GM12873 (cell line): ENCODE results near the gene TRPM1.

Source experiments
- TF ChIP-seq, protein P1 (sequence below): IDR thresholded peaks from 2 replicates; pipeline ENCODE4 v1.5.1; 2012; ENCODE audit warnings: low read depth, mild to moderate bottlenecking, moderate library complexity, low read length, control low read depth; ENCODE audit not compliant: insufficient read depth; ENCODE audit errors: missing control alignments

TRPM1 gene

GRCh38 chr15:31016446-31016915, 85.0 kb downstream of the TRPM1 start:
- TF ChIP-seq, protein P1, sequence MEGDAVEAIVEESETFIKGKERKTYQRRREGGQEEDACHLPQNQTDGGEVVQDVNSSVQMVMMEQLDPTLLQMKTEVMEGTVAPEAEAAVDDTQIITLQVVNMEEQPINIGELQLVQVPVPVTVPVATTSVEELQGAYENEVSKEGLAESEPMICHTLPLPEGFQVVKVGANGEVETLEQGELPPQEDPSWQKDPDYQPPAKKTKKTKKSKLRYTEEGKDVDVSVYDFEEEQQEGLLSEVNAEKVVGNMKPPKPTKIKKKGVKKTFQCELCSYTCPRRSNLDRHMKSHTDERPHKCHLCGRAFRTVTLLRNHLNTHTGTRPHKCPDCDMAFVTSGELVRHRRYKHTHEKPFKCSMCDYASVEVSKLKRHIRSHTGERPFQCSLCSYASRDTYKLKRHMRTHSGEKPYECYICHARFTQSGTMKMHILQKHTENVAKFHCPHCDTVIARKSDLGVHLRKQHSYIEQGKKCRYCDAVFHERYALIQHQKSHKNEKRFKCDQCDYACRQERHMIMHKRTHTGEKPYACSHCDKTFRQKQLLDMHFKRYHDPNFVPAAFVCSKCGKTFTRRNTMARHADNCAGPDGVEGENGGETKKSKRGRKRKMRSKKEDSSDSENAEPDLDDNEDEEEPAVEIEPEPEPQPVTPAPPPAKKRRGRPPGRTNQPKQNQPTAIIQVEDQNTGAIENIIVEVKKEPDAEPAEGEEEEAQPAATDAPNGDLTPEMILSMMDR: no peak

DNA sequence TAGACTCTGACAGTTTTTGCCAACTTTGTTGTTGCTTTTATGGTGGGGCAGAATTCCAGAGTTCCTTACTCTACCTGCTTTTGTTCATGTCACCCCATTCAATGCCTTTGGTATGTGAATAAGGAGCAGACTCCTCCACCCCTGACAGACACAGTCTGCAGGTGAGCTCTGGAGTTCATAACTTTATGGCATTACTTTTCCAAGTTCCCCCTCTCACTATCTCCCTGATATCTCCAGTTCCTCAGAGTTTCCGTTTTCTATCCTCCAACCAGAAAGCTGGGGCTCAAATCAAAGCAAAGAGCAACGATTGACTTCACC, 87.0 kb downstream of the TRPM1 start:
- TF ChIP-seq, protein P1: no peak

DNA sequence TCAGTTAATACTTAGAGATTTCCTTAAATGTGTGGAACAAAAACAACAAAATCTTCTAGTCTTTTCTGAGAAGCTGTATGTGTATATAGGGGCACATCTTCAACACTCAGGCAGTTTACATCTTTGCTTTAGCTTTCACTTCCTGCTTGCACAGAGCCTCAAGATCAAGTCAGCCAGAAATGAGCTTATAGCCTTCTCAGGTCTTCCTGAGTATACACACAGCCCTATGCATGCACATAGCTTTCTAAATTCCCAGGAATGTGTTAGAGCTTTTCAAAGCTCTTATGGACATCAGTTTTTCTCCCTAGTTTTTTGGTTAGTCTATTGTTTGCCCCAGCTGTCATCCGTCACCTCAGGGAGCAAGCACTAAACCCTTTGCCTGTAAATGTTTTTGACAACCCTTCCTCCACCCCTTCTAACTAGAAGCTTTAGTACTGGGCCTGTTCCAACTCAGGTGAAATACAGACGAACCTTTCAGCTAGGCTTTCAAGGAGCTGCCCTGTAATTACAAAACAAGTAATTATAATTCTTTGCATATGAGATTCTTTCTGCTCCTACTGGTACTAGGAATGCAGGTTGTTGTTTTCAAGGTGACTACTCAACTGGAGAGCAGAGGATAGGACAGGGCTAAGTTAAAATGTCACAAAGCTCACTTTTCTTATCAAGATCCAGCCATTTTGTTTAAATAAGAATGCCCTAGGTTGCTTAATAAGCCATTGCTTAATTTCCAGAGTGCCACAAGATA, 87.5 kb downstream of the TRPM1 start:
- TF ChIP-seq, protein P1: no peak

DNA sequence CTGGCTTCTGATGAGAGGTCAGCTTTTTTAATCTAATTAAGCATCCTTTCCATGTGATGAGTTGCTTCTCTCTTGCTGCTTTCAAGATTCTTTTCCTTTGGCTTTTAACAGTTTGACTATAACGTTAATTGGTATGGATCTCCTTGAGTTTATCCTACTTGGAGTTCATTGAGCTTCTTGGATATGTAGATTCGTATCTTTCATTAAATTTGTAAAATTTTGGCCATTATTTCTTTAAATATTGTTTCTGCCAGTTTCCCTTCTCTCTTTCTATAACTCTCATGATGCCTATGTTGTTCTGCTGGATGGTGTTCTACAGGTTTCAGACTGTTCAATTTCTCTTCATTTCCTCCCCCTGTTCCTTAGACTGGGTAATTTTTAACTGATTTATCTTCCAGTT, 89.1 kb downstream of the TRPM1 start:
- TF ChIP-seq, protein P1: no peak

DNA sequence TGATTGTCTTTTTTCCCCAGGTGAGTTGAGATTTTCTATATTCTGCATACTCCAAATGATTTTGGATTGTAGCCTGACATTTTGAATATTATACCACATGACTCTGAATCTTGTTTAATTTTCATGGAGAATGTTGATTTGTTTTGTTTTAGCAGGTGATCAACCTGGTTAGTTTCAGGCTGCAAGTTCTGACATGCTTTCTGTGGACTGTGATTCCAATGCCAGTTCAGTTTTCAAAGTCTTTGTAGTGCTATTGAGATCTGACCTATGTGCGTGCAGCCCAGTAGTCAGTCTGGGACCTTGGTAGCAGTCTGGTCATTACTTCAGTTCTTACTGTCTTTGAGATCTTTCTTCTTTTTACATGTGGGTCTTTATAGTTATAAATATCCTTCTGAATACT, 91.5 kb downstream of the TRPM1 start:
- TF ChIP-seq, protein P1: no peak

DNA sequence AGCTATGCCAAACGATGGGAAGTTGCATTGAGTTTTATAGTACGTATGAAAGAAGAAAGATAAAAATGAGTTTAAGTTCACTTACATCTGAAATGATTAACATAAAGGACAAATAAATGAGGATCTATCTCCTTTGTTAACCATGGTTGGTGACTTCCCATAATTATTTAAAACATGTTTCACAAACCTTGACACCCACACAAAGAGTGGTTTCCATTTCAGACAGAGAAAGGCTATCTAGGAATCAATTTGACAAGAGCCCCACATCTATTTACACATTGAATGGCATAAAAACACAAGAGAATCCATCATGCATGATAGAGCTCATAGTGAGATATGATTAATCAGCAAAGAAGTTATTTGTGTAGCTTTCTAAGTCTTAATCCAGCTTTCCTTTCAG, 95.9 kb downstream of the TRPM1 start:
- TF ChIP-seq, protein P1: no peak

- TF ChIP-seq, protein P1: no peak
Measured at GRCh38 chr15:31004220-31004733, 97.2 kb downstream of the TRPM1 start.
